Sigmoid colon (tissue), 7 donors: ENCODE results near the gene HK1. TPM values are rescaled to one million over a fixed set of nuclear protein-coding genes. Genes with fewer than 3 reads are reported as not detected.

ENCODE experiments used
- DNase-seq: peaks from one replicate; pipeline ENCODE4 v3.0.0-alpha.2; 2019
- H3K27ac ChIP-seq, 4 donors: fragments of 200-600 bp; sonication (generic); one replicate each; pipeline ENCODE4 v1.5.1; 2016 to 2019; ENCODE audit warnings: mild to moderate bottlenecking in 1 of 4
- H3K27me3 ChIP-seq, 3 donors: fragments of 200-600 bp; sonication (generic); one replicate each; pipeline ENCODE4 v1.5.1; 2019; ENCODE audit warnings: mild to moderate bottlenecking in 1 of 3
- H3K36me3 ChIP-seq, 4 donors: fragments of 200-600 bp; sonication (generic); one replicate each; pipeline ENCODE4 v1.5.1; 2016 to 2019
- H3K4me1 ChIP-seq, 4 donors: fragments of 200-600 bp; sonication (generic); one replicate each; pipeline ENCODE4 v1.5.1; 2017 to 2019
- H3K4me3 ChIP-seq, 4 donors: fragments of 200-600 bp; sonication (generic); one replicate each; pipeline ENCODE4 v1.5.1; 2017 to 2019; ENCODE audit warnings: mild to moderate bottlenecking in 2 of 4, moderate library complexity in 1 of 4
- H3K9me3 ChIP-seq, 4 donors: fragments of 200-600 bp in 3 of 4; sonication (generic) in 3 of 4; one replicate each; pipeline versions ENCODE4 v1.5.1 to v1.6.1; 2013 to 2019
- EP300 ChIP-seq, 4 donors: sonication (generic); formaldehyde crosslinking; IDR thresholded peaks; one replicate each; pipeline ENCODE4 v1.6.1; 2017; ENCODE audit warnings: antibody characterized with exemption in 4 of 4
- POLR2A ChIP-seq, 2 donors: fragments of 450-650 bp; IDR thresholded peaks; one replicate each; pipeline ENCODE4 v1.6.1; 2016; ENCODE audit warnings: antibody characterized with exemption in 2 of 2, mild to moderate bottlenecking in 2 of 2, moderate library complexity in 2 of 2
- POLR2AphosphoS5 ChIP-seq, 4 donors: sonication (generic); formaldehyde crosslinking; IDR thresholded peaks; one replicate each; pipeline ENCODE4 v1.6.1; 2017; ENCODE audit warnings: antibody characterized with exemption in 4 of 4
- WGBS, 2 donors: extraction: QIAGEN DNeasy Blood & Tissue Kit; methylation state at CpG; one replicate each; pipeline ENCODE4 v1.1.7; 2013; 5-methylcytosine and 5-hydroxymethylcytosine counted together
- intact Hi-C: fragments of 100-400 bp; cut with DNase I; formaldehyde crosslinking; loops from one replicate; pipeline ENCODE4 v1.15.1; 2023
- polyA plus RNA-seq, 3 donors: library from polyadenylated mRNA; stranded (reverse); fragments of 200-250 nt; gene quantifications; one replicate each; pipeline ENCODE4 v1.2.3, GENCODE V29; 2013
- total RNA-seq, 4 donors: library from RNA; depleted of rRNA; stranded (reverse); fragments of >200 nt; gene quantifications; one replicate each; pipeline ENCODE4 v1.1.0, GENCODE V29; 2016
- TF ChIP-seq, protein P1 (sequence below), 4 experiments: fragments of 450-650 bp in 3 of 4; fragments of 200-600 bp in 1 of 4; IDR thresholded peaks; one replicate each; pipeline ENCODE4 v1.5.1; 2016 to 2019; ENCODE audit warnings: antibody characterized with exemption in 4 of 4, mild to moderate bottlenecking in 3 of 4, moderate library complexity in 2 of 4
- donor health status: healthy with polysubstance abuse.
- donor health status: Bipolar disorder and iron deficiency.
- donor health status: healthy.

HK1 gene
- total and polyA plus RNA-seq, 7 donors = 23.4 to 74.9 (median 65.8) TPM

DNA sequence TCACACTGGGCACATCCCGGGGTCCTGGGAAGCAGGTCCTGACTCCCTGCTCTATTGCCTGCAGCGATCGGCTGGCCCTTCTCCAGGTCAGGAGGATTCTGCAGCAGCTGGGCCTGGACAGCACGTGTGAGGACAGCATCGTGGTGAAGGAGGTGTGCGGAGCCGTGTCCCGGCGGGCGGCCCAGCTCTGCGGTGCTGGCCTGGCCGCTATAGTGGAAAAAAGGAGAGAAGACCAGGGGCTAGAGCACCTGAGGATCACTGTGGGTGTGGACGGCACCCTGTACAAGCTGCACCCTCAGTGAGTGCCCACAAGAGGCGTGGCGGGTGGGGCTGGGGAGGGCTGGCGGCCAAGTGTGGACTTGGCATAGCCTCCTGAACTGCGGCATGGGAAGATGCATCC lies 12.8 kb upstream of the HK1 start:
- Histone ChIP-seq H3K4me3 (no peak overlapping the region), H3K4me1 (peaks cover 0 to 2% (median 0%) of the 10 kb centered on the region in 4 donors), H3K36me3 (no peaks in the 10 kb centered on the region), H3K9me3 (no peaks in the 10 kb centered on the region), H3K27me3 (no peaks in the 10 kb centered on the region), H3K27ac (no peak overlapping the region)
- intact Hi-C loops = no loop called here
- 65 to 86% methylated on average over 17 of the region's 17 CpGs for WGBS, 2 donors
- DNase-seq = no peak
- TF ChIP-seq, protein P1, sequence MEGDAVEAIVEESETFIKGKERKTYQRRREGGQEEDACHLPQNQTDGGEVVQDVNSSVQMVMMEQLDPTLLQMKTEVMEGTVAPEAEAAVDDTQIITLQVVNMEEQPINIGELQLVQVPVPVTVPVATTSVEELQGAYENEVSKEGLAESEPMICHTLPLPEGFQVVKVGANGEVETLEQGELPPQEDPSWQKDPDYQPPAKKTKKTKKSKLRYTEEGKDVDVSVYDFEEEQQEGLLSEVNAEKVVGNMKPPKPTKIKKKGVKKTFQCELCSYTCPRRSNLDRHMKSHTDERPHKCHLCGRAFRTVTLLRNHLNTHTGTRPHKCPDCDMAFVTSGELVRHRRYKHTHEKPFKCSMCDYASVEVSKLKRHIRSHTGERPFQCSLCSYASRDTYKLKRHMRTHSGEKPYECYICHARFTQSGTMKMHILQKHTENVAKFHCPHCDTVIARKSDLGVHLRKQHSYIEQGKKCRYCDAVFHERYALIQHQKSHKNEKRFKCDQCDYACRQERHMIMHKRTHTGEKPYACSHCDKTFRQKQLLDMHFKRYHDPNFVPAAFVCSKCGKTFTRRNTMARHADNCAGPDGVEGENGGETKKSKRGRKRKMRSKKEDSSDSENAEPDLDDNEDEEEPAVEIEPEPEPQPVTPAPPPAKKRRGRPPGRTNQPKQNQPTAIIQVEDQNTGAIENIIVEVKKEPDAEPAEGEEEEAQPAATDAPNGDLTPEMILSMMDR (IDR thresholded peaks at IDR 0.05) = no peak
- TF ChIP-seq POLR2A (IDR thresholded peaks at IDR 0.05) (no peak), POLR2AphosphoS5 (IDR thresholded peaks at IDR 0.05) (no peak), EP300 (IDR thresholded peaks at IDR 0.05) (no peak)

DNA sequence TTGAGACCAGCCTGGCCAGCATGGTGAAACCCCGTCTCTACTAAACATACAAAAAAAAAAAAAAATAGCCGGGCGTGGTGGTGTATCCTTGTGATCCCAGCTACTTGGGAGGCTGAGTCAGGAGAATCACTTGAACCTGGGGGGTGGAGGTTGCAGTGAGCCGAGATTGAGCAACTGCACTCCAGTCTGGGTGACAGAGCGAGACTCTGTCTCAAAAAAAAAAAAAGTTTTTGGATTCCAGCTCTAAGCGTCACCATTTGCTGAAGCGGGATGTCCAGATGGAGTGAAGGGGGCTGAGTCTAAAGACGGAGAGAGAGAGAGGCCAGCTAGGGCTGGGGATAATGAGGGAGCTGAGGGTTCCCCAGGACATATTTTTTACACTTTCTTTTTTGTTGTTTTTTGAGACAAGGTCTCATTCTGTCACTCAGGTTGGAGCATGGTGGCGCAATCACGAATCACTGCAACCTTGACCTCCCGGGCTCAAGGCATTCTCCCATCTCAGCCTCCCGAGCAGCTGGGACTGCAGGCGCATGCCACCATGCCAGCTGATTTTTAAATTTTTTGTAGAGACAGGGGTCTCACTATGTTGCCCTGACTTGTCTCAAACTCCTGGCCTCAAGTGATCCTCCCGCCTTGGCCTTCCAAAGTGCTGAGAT lies 9.4 kb upstream of the HK1 start:
- intact Hi-C loops = no loop called here
- no peak for DNase-seq
- Histone ChIP-seq H3K27ac (no peak overlapping the region), H3K36me3 (no peaks in the 10 kb centered on the region), H3K4me3 (no peak overlapping the region), H3K9me3 (no peaks in the 10 kb centered on the region), H3K4me1 (no peaks in the 10 kb centered on the region), H3K27me3 (no peaks in the 10 kb centered on the region)
- 88 to 92% methylated on average over 14 of the region's 14 CpGs for WGBS, 2 donors
- TF ChIP-seq POLR2A (IDR thresholded peaks at IDR 0.05) = no peak
- TF ChIP-seq, protein P1 (IDR thresholded peaks at IDR 0.05) = no peak
- TF ChIP-seq POLR2AphosphoS5 (IDR thresholded peaks at IDR 0.05) = no peak
- no peak for TF ChIP-seq EP300 (IDR thresholded peaks at IDR 0.05)

DNA sequence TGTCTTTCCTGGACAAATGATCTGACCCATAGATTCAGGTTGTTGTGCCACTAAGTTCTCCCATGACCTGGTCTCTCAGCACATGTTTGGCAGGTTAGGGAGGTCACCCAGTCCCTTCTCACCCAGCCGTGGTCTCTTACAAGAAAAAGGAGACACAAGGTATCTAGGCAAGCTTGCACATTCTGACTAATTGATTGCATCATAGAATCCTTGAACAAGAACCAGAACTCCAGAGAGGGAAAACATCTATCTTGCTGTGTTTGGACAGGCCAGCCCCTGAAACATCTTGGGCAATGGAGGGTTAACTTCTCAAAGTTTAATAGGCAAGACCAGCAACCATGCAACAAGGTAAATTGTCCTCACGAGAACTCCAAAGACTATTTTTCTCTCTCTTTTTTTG lies 8.5 kb upstream of the HK1 start:
- Histone ChIP-seq H3K27me3 (no peaks in the 10 kb centered on the region), H3K27ac (no peak overlapping the region), H3K36me3 (no peaks in the 10 kb centered on the region), H3K4me1 (no peaks in the 10 kb centered on the region), H3K9me3 (no peaks in the 10 kb centered on the region), H3K4me3 (no peak overlapping the region)
- TF ChIP-seq POLR2AphosphoS5 (IDR thresholded peaks at IDR 0.05) (no peak), EP300 (IDR thresholded peaks at IDR 0.05) (no peak), POLR2A (IDR thresholded peaks at IDR 0.05) (no peak)
- TF ChIP-seq, protein P1 (IDR thresholded peaks at IDR 0.05) = no peak
- intact Hi-C loops = no loop called here
- 70 to 77% methylated on average over 2 of the region's 2 CpGs for WGBS, 2 donors
- no peak for DNase-seq

DNA sequence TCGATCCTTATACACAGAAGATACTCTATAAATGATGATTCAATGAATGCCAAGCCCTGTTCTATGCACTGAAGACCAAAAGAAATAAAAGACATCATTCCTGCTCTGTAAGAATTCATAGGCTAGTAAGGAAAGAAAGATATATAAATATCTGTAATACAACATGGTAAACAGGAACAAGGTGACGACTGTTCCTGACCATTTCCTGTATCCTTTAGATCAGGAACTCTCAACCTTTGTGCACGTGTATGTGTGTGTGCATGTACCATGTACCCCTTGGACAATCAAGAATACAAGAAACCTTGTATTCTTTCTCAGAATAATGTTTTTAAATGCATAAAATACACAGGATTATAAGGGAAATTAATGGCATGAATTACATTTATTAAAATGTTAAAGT lies 7.3 kb upstream of the HK1 start:
- H3K4me3 ChIP-seq = no peak overlapping the region
- no peaks in the 10 kb centered on the region for H3K9me3 ChIP-seq
- no peak for DNase-seq
- no peaks in the 10 kb centered on the region for H3K36me3 ChIP-seq
- no peaks in the 10 kb centered on the region for H3K27me3 ChIP-seq
- H3K27ac ChIP-seq = no peak overlapping the region
- TF ChIP-seq POLR2AphosphoS5 (IDR thresholded peaks at IDR 0.05) (no peak), EP300 (IDR thresholded peaks at IDR 0.05) (no peak), POLR2A (IDR thresholded peaks at IDR 0.05) (no peak)
- TF ChIP-seq, protein P1 (IDR thresholded peaks at IDR 0.05) = no peak
- intact Hi-C loops = no loop called here
- no peaks in the 10 kb centered on the region for H3K4me1 ChIP-seq
- WGBS, 2 donors = 62 to 70% methylated on average over 3 of the region's 3 CpGs

DNA sequence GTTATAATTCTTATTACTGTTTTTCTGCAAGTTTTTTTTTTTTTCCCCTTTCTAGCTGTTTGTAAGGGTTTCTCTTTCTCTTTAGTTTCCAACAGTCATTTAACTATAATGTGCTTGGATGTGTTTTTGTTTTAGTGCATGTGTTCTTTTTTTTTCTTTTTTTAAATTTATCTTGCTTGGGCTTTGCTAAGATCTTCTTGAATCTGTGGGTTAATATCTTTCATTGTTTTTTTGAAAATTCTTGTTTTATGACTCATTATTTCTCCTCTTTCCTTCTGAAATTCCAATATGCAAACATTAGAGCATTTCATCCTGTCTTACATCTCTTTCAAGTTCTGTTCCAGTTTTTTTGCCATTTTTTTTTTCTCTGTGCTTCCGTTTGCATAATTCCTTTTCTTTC lies 5.7 kb upstream of the HK1 start:
- TF ChIP-seq EP300 (IDR thresholded peaks at IDR 0.05) (no peak), POLR2A (IDR thresholded peaks at IDR 0.05) (no peak), POLR2AphosphoS5 (IDR thresholded peaks at IDR 0.05) (no peak)
- TF ChIP-seq, protein P1 (IDR thresholded peaks at IDR 0.05) = no peak
- 88 to 92% methylated on average over 1 of the region's 1 CpG for WGBS, 2 donors
- no peak overlapping the region for H3K4me3 ChIP-seq
- no peak for DNase-seq
- intact Hi-C loops = no loop called here
- no peaks in the 10 kb centered on the region for H3K27me3 ChIP-seq
- H3K27ac ChIP-seq = no peak overlapping the region
- H3K4me1 ChIP-seq = no peaks in the 10 kb centered on the region
- no peaks in the 10 kb centered on the region for H3K36me3 ChIP-seq
- H3K9me3 ChIP-seq = no peaks in the 10 kb centered on the region
